Mucosa of descending colon (tissue), 3 donors: ENCODE results near the gene TBL3. TPM values are rescaled to one million over a fixed set of nuclear protein-coding genes. Genes with fewer than 3 reads are reported as not detected.
A peak's percentile ranks its signal among the peaks of the same experiment; 100 is the strongest.

Source experiments
- ATAC-seq: fragments of 200-7000 bp; cut with Tn5 transposase; one replicate; pipeline ENCODE4 v1.9.1; 2020; ENCODE audit warnings: mild to moderate bottlenecking, moderate library complexity
- DNase-seq, 3 donors: peaks; one replicate each; pipeline ENCODE4 v3.0.0-alpha.2; 2020
- H3K36me3 ChIP-seq: fragments of 200-600 bp; one replicate; pipeline ENCODE4 v1.8.0; 2021; ENCODE audit warnings: low read depth, mild to moderate bottlenecking
- H3K4me1 ChIP-seq: fragments of 200-600 bp; one replicate; pipeline ENCODE4 v1.8.0; 2021; ENCODE audit warnings: low read depth, mild to moderate bottlenecking
- H3K4me3 ChIP-seq: fragments of 200-600 bp; one replicate; pipeline ENCODE4 v1.8.0; 2021; ENCODE audit warnings: mild to moderate bottlenecking
- H3K9me3 ChIP-seq: fragments of 200-600 bp; one replicate; pipeline ENCODE4 v1.8.0; 2021; ENCODE audit warnings: mild to moderate bottlenecking
- CTCF ChIP-seq: fragments of 200-600 bp; IDR thresholded peaks from one replicate; pipeline ENCODE4 v1.8.0; 2022; ENCODE audit warnings: antibody characterized with exemption, mild to moderate bottlenecking
- intact Hi-C, 2 donors: fragments of 100-400 bp; cut with DNase I in 1 of 2; cut with micrococcal nuclease in 1 of 2; formaldehyde crosslinking; loops; one replicate each; pipeline versions ENCODE4 v1.11.0 to v1.11.1; 2022; cut with DNase I, micrococcal nuclease
- total RNA-seq, 3 donors: library from RNA; stranded (reverse); fragmentation: NEBNext Ultra II Directional in 2 of 3; extraction: Animal tissue kit (Norgen Biotek cat#: 25700) in 2 of 3; gene quantifications; one replicate each; pipeline versions ENCODE4 v1.2.1 to v1.2.4, GENCODE V29; 2021 to 2023
- donor health status: DM: no; HTN: no; CAD: no; lungs with moderate emphysema.
- donor health status: DM: no; HTN: no; CAD: no.
- donor health status: DM: no; HTN: yes; CAD: no.

Gene TBL3
- total RNA-seq, 3 donors from 2014 or later: 21.6 to 25.5 (median 24.0) TPM

GRCh38 chr16:1978476-1979120, 6.7 kb downstream of the TBL3 start:
- Histone ChIP-seq H3K36me3 (no peaks in the 10 kb centered on the region), H3K4me1 (peaks cover 37% of the 10 kb centered on the region), H3K4me3 (no peak overlapping the region), H3K9me3 (no peaks in the 10 kb centered on the region)
- intact Hi-C loops: no loop called here
- ATAC-seq: no peak
- no peak for TF ChIP-seq CTCF
- DNase-seq: peak in 2 of 3 donors; percentile 51 to 71

GRCh38 chr16:1979271-1980029, 7.6 kb downstream of the TBL3 start:
- Histone ChIP-seq H3K9me3 (no peaks in the 10 kb centered on the region), H3K36me3 (no peaks in the 10 kb centered on the region), H3K4me3 (no peak overlapping the region), H3K4me1 (peaks cover 38% of the 10 kb centered on the region)
- intact Hi-C loops: no loop called here
- TF ChIP-seq CTCF: no peak
- peak; percentile 93 to 95 (median 93) for DNase-seq
- ATAC-seq: peak; percentile 66

- Histone ChIP-seq H3K4me3 (no peak overlapping the region), H3K9me3 (no peaks in the 10 kb centered on the region), H3K4me1 (peaks cover 45% of the 10 kb centered on the region), H3K36me3 (no peaks in the 10 kb centered on the region)
- ATAC-seq (peak; percentile 0), DNase-seq (peak in 2 of 3 donors; percentile 55 to 74)
- TF ChIP-seq CTCF: no peak
- intact Hi-C loops: no loop called here
Observed at GRCh38 chr16:1980030-1980769, 8.3 kb downstream of the TBL3 start.

GRCh38 chr16:1980770-1981087, 8.9 kb downstream of the TBL3 start:
- ATAC-seq (no peak), DNase-seq (no peak)
- Histone ChIP-seq H3K36me3 (no peaks in the 10 kb centered on the region), H3K4me1 (peaks cover 50% of the 10 kb centered on the region), H3K9me3 (no peaks in the 10 kb centered on the region), H3K4me3 (no peak overlapping the region)
- TF ChIP-seq CTCF: no peak
- intact Hi-C loops: no loop called here

- no peak within 1 kb of the TSS for H3K4me3 ChIP-seq
- ATAC-seq (peak; percentile 41), DNase-seq (peak; percentile 79 to 84 (median 81))
- intact Hi-C loops: no loop called here
- no peak for TF ChIP-seq CTCF
- H3K36me3 ChIP-seq: no peaks in the 10 kb centered on the region
- H3K4me1 ChIP-seq: peaks cover 56% of the 10 kb centered on the region
- H3K9me3 ChIP-seq: no peaks in the 10 kb centered on the region
Observed at GRCh38 chr16:1981398-1981836, 9.6 kb downstream of the TBL3 start, which contains the start of gene NOXO1. NOXO1 (minus strand) TSS chr16:1981469; CDS start chr16:1981179, 290 bp downstream.
